WTC11 (cell line): Measurements from ENCODE around the gene NEK7. TPM values are rescaled to one million over a fixed set of nuclear protein-coding genes. Genes with fewer than 3 reads are reported as not detected.

Experiments
- ATAC-seq: fragments of 200-7000 bp; cut with Tn5 transposase; 2 replicates; pipeline ENCODE4 v1.10.0; 2021; ENCODE audit warnings: mild to moderate bottlenecking, moderate library complexity
- CTCF ChIA-PET: fragments of 300-600 bp; sonication (Branson Sonifier 250); formaldehyde crosslinking; loops from one replicate; lab custom pipeline; 2021; ENCODE audit warnings: antibody characterized with exemption; lab: Charles Lee
- POLR2A ChIA-PET: fragments of 350-600 bp; sonication (Branson Sonifier 250); formaldehyde crosslinking; loops from one replicate; lab custom pipeline; 2021; ENCODE audit warnings: antibody characterized with exemption; lab: Charles Lee
- DNase-seq: peaks from one replicate; pipeline ENCODE4 v3.0.0; 2021; ENCODE audit warnings: low spot score
- H3K27ac Mint-ChIP-seq: 2 replicates; pipeline ENCODE4 v1.8.0; 2021; ENCODE audit warnings: mixed read lengths
- H3K27me3 Mint-ChIP-seq: 2 replicates; pipeline ENCODE4 v1.8.0; 2021; ENCODE audit warnings: low read depth, mild to moderate bottlenecking, moderate library complexity, mixed read lengths
- H3K36me3 Mint-ChIP-seq: 2 replicates; pipeline ENCODE4 v1.8.0; 2021; ENCODE audit warnings: mixed read lengths
- H3K4me1 Mint-ChIP-seq: 2 replicates; pipeline ENCODE4 v1.8.0; 2022; ENCODE audit warnings: mixed read lengths
- H3K4me3 Mint-ChIP-seq: 2 replicates; pipeline ENCODE4 v1.8.0; 2021; ENCODE audit warnings: mild to moderate bottlenecking, moderate library complexity, mixed read lengths
- H3K9me3 Mint-ChIP-seq: 2 replicates; pipeline ENCODE4 v1.8.0; 2021; ENCODE audit warnings: mixed read lengths
- ARID4B ChIP-seq: sonication (generic); formaldehyde crosslinking; IDR thresholded peaks from 2 replicates; pipeline ENCODE4 v1.8.0; 2023; ENCODE audit warnings: missing genetic modification reagents, mild to moderate bottlenecking, borderline replicate concordance
- CREM ChIP-seq: sonication (generic); formaldehyde crosslinking; IDR thresholded peaks from 2 replicates; pipeline ENCODE4 v1.8.1; 2022; ENCODE audit warnings: mild to moderate bottlenecking, missing genetic modification reagents, moderate library complexity
- E2F1 ChIP-seq: sonication (generic); formaldehyde crosslinking; IDR thresholded peaks from 2 replicates; pipeline ENCODE4 v1.8.0; 2022; ENCODE audit warnings: mild to moderate bottlenecking, missing genetic modification reagents
- E2F5 ChIP-seq: sonication (generic); formaldehyde crosslinking; IDR thresholded peaks from 2 replicates; pipeline ENCODE4 v1.8.1; 2022; ENCODE audit warnings: mild to moderate bottlenecking, moderate library complexity, missing genetic modification reagents
- ELF4 ChIP-seq: sonication (generic); formaldehyde crosslinking; IDR thresholded peaks from 2 replicates; pipeline ENCODE4 v1.8.1; 2022; ENCODE audit warnings: low read depth, mild to moderate bottlenecking, moderate library complexity, missing genetic modification reagents
- FOXP4 ChIP-seq: sonication (generic); formaldehyde crosslinking; IDR thresholded peaks from 2 replicates; pipeline ENCODE4 v1.8.0; 2022; ENCODE audit warnings: mild to moderate bottlenecking, missing genetic modification reagents
- IRF1 ChIP-seq: sonication (generic); formaldehyde crosslinking; IDR thresholded peaks from 2 replicates; pipeline ENCODE4 v1.8.0; 2023; ENCODE audit warnings: missing genetic modification reagents
- JAZF1 ChIP-seq: fragments of 250-450 bp; sonication (Bioruptor Pico); IDR thresholded peaks from 2 replicates; pipeline ENCODE4 v1.9.0; 2021; ENCODE audit warnings: moderate library complexity, mild to moderate bottlenecking, inconsistent platforms
- MAX ChIP-seq: sonication (generic); formaldehyde crosslinking; IDR thresholded peaks from 2 replicates; pipeline ENCODE4 v1.8.0; 2022; ENCODE audit warnings: mild to moderate bottlenecking, missing genetic modification reagents
- NFATC4 ChIP-seq: fragments of 250-450 bp; sonication (Bioruptor Pico); IDR thresholded peaks from 2 replicates; pipeline ENCODE4 v1.9.0; 2021; ENCODE audit warnings: mild to moderate bottlenecking
- SOX15 ChIP-seq: fragments of 250-450 bp; sonication (Bioruptor Pico); IDR thresholded peaks from 2 replicates; pipeline ENCODE4 v1.9.0; 2021; ENCODE audit warnings: mild to moderate bottlenecking
- STAT6 ChIP-seq: sonication (generic); formaldehyde crosslinking; conservative IDR thresholded peaks from 2 replicates; pipeline ENCODE4 v1.8.1; 2023; ENCODE audit warnings: mild to moderate bottlenecking, low read depth, missing genetic modification reagents, moderate library complexity
- TCF7 ChIP-seq: sonication (generic); formaldehyde crosslinking; IDR thresholded peaks from 2 replicates; pipeline ENCODE4 v1.8.0; 2022; ENCODE audit warnings: mild to moderate bottlenecking, low read depth, missing genetic modification reagents, moderate library complexity
- ZBTB43 ChIP-seq: sonication (generic); formaldehyde crosslinking; IDR thresholded peaks from 2 replicates; pipeline ENCODE4 v1.8.1; 2023; ENCODE audit warnings: mild to moderate bottlenecking, missing genetic modification reagents
- ZNF121 ChIP-seq: sonication (generic); formaldehyde crosslinking; IDR thresholded peaks from 2 replicates; pipeline ENCODE4 v1.8.0; 2023; ENCODE audit warnings: missing genetic modification reagents
- ZNF232 ChIP-seq: sonication (generic); formaldehyde crosslinking; IDR thresholded peaks from 2 replicates; pipeline ENCODE4 v1.8.0; 2022; ENCODE audit warnings: mild to moderate bottlenecking, missing genetic modification reagents
- ZNF281 ChIP-seq: sonication (generic); formaldehyde crosslinking; IDR thresholded peaks from 2 replicates; pipeline ENCODE4 v1.8.0; 2023; ENCODE audit warnings: mild to moderate bottlenecking, missing genetic modification reagents
- ZNF671 ChIP-seq: fragments of 250-450 bp; sonication (Bioruptor Pico); IDR thresholded peaks from 2 replicates; pipeline ENCODE4 v1.8.0; 2021; ENCODE audit warnings: mild to moderate bottlenecking
- total RNA-seq: library from RNA; stranded (reverse); gene quantifications from 3 replicates; pipeline ENCODE4 v1.2.3, GENCODE V29; 2021

Gene NEK7
- total RNA-seq, 1 experiment from 2014 or later = 10.3 TPM

GRCh38 chr1:198367296-198367695, 210.5 kb downstream of the NEK7 start (continued):
- TF ChIP-seq E2F5 (CRISPR knock-in tag) (no peak), ZNF281 (CRISPR knock-in tag) (no peak), SOX15 (CRISPR knock-in tag) (no peak), TCF7 (CRISPR knock-in tag) (no peak), E2F1 (CRISPR knock-in tag) (no peak), ELF4 (CRISPR knock-in tag) (no peak), ZBTB43 (CRISPR knock-in tag) (no peak), FOXP4 (CRISPR knock-in tag) (no peak), MAX (CRISPR knock-in tag) (no peak), NFATC4 (CRISPR knock-in tag) (no peak)

- Mint-ChIP-seq H3K27me3 (no peaks in the 10 kb centered on the region), H3K27ac (peak overlapping the region; percentile 12; the same call in 1 of the 2 replicates), H3K9me3 (peaks cover 30% of the 10 kb centered on the region), H3K4me1 (peaks cover 3% of the 10 kb centered on the region), H3K36me3 (peaks cover 2% of the 10 kb centered on the region), H3K4me3 (no peak overlapping the region)
- no peak for DNase-seq
- ATAC-seq = no peak
- CTCF ChIA-PET = interaction anchor here (1.3 kb wide), 1 partner anchor 12 kb away, joined by 5 read pairs; no protein-coding TSS in a partner anchor
- POLR2A ChIA-PET = no interaction called here
- TF ChIP-seq ZNF121 (CRISPR knock-in tag) = no peak
- TF ChIP-seq ARID4B (CRISPR knock-in tag) = no peak
- TF ChIP-seq ZNF232 (CRISPR knock-in tag) = no peak
- TF ChIP-seq JAZF1 = no peak
- no peak for TF ChIP-seq IRF1 (CRISPR knock-in tag)
- no peak for TF ChIP-seq ZNF671 (CRISPR knock-in tag)
- TF ChIP-seq CREM (CRISPR knock-in tag) = no peak
- TF ChIP-seq SOX15 (CRISPR knock-in tag) = no peak
- TF ChIP-seq STAT6 (CRISPR knock-in tag) = no peak
Observed at GRCh38 chr1:198370996-198371395, 214.2 kb downstream of the NEK7 start.
